GM21825 (cell line): ENCODE data around the gene SLC35F1.

ENCODE experiments used
- ATAC-seq: cut with Tn5 transposase; IDR thresholded peaks from one replicate; pipeline ENCODE4 v1.9.1; 2021; ENCODE audit warnings: mild to moderate bottlenecking, moderate library complexity; ENCODE audit not compliant: unreplicated experiment

Gene SLC35F1

GRCh38 chr6:118186672-118187567 is 279.9 kb downstream of the SLC35F1 start:
- peak; percentile 57 for ATAC-seq

- ATAC-seq: peak; percentile 47
These were observed 280.6 kb downstream of the SLC35F1 start for GRCh38 chr6:118187568-118188164.

- no peak for ATAC-seq
These were observed 281.5 kb downstream of the SLC35F1 start for GRCh38 chr6:118188561-118188960.

- ATAC-seq: no peak
These were observed 290.5 kb downstream of the SLC35F1 start for GRCh38 chr6:118197539-118197938.

GRCh38 chr6:118198746-118199145 is 291.7 kb downstream of the SLC35F1 start:
- no peak for ATAC-seq

- no peak for ATAC-seq
These were observed 293.1 kb downstream of the SLC35F1 start for GRCh38 chr6:118200160-118200559.

- no peak for ATAC-seq
These were observed 295.5 kb downstream of the SLC35F1 start for GRCh38 chr6:118202517-118202916.

- no peak for ATAC-seq
These were observed 296.5 kb downstream of the SLC35F1 start for GRCh38 chr6:118203545-118203944.

- ATAC-seq: no peak
These were observed 299.2 kb downstream of the SLC35F1 start for GRCh38 chr6:118206221-118206620.

- ATAC-seq: no peak
These were observed 300.9 kb downstream of the SLC35F1 start for GRCh38 chr6:118207947-118208346.

- ATAC-seq: no peak
These were observed 305.5 kb downstream of the SLC35F1 start for GRCh38 chr6:118212451-118213173.

- no peak for ATAC-seq
These were observed 308.2 kb downstream of the SLC35F1 start for GRCh38 chr6:118215269-118215668.

- no peak for ATAC-seq
These were observed 309.7 kb downstream of the SLC35F1 start for GRCh38 chr6:118216751-118217150.

- ATAC-seq: no peak
These were observed 311.1 kb downstream of the SLC35F1 start for GRCh38 chr6:118218156-118218555.

GRCh38 chr6:118220429-118221128 is 313.5 kb downstream of the SLC35F1 start:
- no peak for ATAC-seq

GRCh38 chr6:118223316-118223715 is 316.3 kb downstream of the SLC35F1 start:
- no peak for ATAC-seq

- no peak for ATAC-seq
These were observed 321.8 kb downstream of the SLC35F1 start for GRCh38 chr6:118228886-118229285.

GRCh38 chr6:118240878-118241528 is 333.9 kb downstream of the SLC35F1 start:
- ATAC-seq: peak; percentile 84

GRCh38 chr6:118246406-118246805 is 339.3 kb downstream of the SLC35F1 start:
- ATAC-seq: no peak

GRCh38 chr6:118248171-118248570 is 341.1 kb downstream of the SLC35F1 start:
- ATAC-seq: no peak
